Subcutaneous abdominal adipose tissue (tissue), 5 donors: Measurements from ENCODE around the gene NME1.

Experiments used
- H3K27ac ChIP-seq: one replicate; pipeline ENCODE4 v1.7.0; 2013; ENCODE audit warnings: low read depth, mild to moderate bottlenecking, inconsistent platforms, low read length, moderate library complexity
- H3K27me3 ChIP-seq, 5 donors: one replicate each; pipeline ENCODE4 v1.7.0; 2013; ENCODE audit warnings: low read length in 5 of 5, inconsistent platforms in 1 of 5; ENCODE audit not compliant: control insufficient read depth in 5 of 5, insufficient read depth in 4 of 5
- H3K36me3 ChIP-seq, 5 donors: one replicate each; pipeline ENCODE4 v1.7.0; 2013; ENCODE audit warnings: low read length in 5 of 5; ENCODE audit not compliant: control insufficient read depth in 5 of 5, insufficient read depth in 5 of 5
- H3K4me1 ChIP-seq, 5 donors: one replicate each; pipeline ENCODE4 v1.7.0; 2013; ENCODE audit warnings: low read length in 5 of 5, mild to moderate bottlenecking in 3 of 5, moderate library complexity in 1 of 5; ENCODE audit not compliant: control insufficient read depth in 5 of 5, insufficient read depth in 5 of 5
- H3K4me3 ChIP-seq, 5 donors: one replicate each; pipeline ENCODE4 v1.7.0; 2013; ENCODE audit warnings: low read length in 5 of 5, low read depth in 1 of 5
- H3K9ac ChIP-seq, 5 donors: one replicate each; pipeline ENCODE4 v1.7.0; 2013; ENCODE audit warnings: low read length in 5 of 5, mild to moderate bottlenecking in 4 of 5, moderate library complexity in 3 of 5
- H3K9me3 ChIP-seq, 5 donors: one replicate each; pipeline ENCODE4 v1.7.0; 2013; ENCODE audit warnings: low read length in 5 of 5; ENCODE audit not compliant: control insufficient read depth in 5 of 5
- donor health status: healthy.
- donor health status: healthy.
- donor health status: healthy.
- donor health status: healthy.
- donor health status: healthy.

The NME1 gene

GRCh38 chr17:51147650-51148049 is 5.7 kb upstream of the NME1 start:
- H3K4me1 ChIP-seq = peaks cover 0 to 3% (median 1%) of the 10 kb centered on the region in 5 donors
- no peaks in the 10 kb centered on the region for H3K36me3 ChIP-seq
- no peaks in the 10 kb centered on the region for H3K27me3 ChIP-seq
- no peak overlapping the region for H3K4me3 ChIP-seq
- no peaks in the 10 kb centered on the region for H3K9me3 ChIP-seq
- H3K27ac ChIP-seq = no peak overlapping the region
- H3K9ac ChIP-seq = no peak overlapping the region

DNA sequence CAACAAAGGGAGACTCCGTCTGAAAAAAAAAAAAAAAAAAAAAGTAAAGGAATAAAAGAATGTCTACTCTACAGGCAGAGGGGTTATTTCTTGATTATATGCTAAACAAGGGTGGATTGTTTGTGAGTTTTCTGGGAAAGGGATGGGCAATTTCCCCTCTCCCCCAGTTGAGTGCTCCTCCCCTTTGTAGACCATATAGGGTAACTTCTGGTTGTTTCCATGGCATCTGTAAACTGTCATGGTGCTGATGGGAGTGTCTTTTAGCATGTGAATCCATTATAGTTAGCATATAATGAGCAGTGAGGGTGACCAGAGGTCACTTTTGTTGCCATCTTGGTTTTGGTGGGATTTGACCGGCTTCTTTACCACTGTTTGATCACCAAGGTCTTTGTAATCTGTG is 4.2 kb upstream of the NME1 start:
- peaks cover 2 to 15% (median 12%) of the 10 kb centered on the region in 5 donors for H3K4me1 ChIP-seq
- no peak overlapping the region for H3K9ac ChIP-seq
- no peaks in the 10 kb centered on the region for H3K27me3 ChIP-seq
- no peak overlapping the region for H3K4me3 ChIP-seq
- no peaks in the 10 kb centered on the region for H3K36me3 ChIP-seq
- no peaks in the 10 kb centered on the region for H3K9me3 ChIP-seq
- H3K27ac ChIP-seq = no peak overlapping the region

DNA sequence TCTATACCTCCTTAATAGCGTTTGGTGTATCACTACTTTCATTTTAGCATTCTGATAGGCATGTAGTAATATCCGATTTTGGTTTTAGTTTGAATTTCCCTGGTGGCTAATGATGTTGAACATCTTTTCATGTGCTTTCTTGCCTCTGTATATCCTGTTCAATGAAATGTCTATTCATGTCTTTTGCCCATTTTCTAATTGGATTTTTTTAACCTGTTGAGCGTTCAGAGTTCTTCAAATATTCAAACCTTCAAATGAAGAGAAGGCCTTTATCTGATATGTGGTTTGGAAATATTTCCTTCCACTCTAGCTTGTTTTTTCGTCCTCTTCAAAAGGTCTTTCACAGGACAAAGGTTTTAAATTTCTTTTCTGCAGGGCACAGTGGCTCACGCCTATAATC is 2.4 kb upstream of the NME1 start:
- no peaks in the 10 kb centered on the region for H3K27me3 ChIP-seq
- H3K9me3 ChIP-seq = no peaks in the 10 kb centered on the region
- H3K4me1 ChIP-seq = peaks cover 2 to 22% (median 19%) of the 10 kb centered on the region in 5 donors
- H3K36me3 ChIP-seq = no peaks in the 10 kb centered on the region
- H3K9ac ChIP-seq = no peak overlapping the region
- H3K4me3 ChIP-seq = no peak overlapping the region
- no peak overlapping the region for H3K27ac ChIP-seq

- Histone ChIP-seq H3K36me3 (peaks cover 0 to 4% (median 0%) of the 10 kb centered on the region in 5 donors), H3K4me1 (peaks cover 2 to 22% (median 19%) of the 10 kb centered on the region in 5 donors), H3K9ac (peak overlapping the region; percentile 35 to 92 (median 78)), H3K9me3 (no peaks in the 10 kb centered on the region), H3K27me3 (no peaks in the 10 kb centered on the region), H3K4me3 (peak overlapping the region; percentile 57 to 97 (median 69)), H3K27ac (peak overlapping the region; percentile 97)
Measured at GRCh38 chr17:51152766-51153209, 571 bp upstream of the NME1 start.

DNA sequence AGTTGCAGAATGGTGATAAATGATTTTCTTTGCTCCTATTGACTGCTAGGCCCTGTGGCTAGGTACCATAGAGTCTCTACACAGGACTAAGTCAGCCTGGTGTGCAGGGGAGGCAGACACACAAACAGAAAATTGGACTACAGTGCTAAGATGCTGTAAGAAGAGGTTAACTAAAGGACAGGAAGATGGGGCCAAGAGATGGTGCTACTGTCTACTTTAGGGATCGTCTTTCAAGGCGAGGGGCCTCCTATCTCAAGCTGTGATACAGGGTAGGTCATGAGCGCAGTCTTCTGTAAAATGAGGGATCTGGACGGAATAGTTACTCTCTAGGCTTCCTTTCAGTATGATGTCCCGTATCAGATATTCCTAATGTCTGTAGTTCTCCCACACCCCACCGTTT is 817 bp downstream of the NME1 start:
- peaks cover 2 to 22% (median 19%) of the 10 kb centered on the region in 5 donors for H3K4me1 ChIP-seq
- peak overlapping the region; percentile 55 to 90 (median 73) for H3K9ac ChIP-seq
- H3K27ac ChIP-seq = no peak overlapping the region
- no peaks in the 10 kb centered on the region for H3K9me3 ChIP-seq
- H3K27me3 ChIP-seq = no peaks in the 10 kb centered on the region
- H3K36me3 ChIP-seq = peaks cover 0 to 9% (median 2%) of the 10 kb centered on the region in 5 donors
- peak overlapping the region; percentile 80 to 97 (median 89) for H3K4me3 ChIP-seq

- Histone ChIP-seq H3K9ac (no peak overlapping the region), H3K9me3 (no peaks in the 10 kb centered on the region)
Measured at GRCh38 chr17:51155416-51155815, 2.1 kb downstream of the NME1 start.

DNA sequence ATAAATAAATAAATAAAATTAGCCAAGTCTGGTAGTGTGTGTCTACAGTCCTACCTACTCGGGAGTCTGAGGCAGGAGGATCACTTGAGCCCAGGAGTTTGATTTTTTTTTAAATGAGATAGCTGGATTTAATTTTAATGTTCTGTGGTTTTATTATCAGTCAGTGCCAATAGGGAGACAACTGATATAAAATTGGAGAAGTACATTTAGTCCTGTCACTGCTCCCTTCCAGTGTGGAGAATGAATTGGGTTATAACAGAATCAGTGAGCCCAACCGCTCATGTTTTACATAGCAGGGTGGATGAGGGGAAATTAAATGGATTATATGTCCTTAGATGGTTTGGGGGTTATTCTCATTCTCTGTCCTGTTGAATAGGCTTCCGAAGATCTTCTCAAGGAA is 6.2 kb downstream of the NME1 start:
- H3K4me1 ChIP-seq = peaks cover 0 to 4% (median 2%) of the 10 kb centered on the region in 5 donors
- no peak overlapping the region for H3K9ac ChIP-seq
- no peak overlapping the region for H3K27ac ChIP-seq
- H3K36me3 ChIP-seq = peaks cover 5 to 32% (median 23%) of the 10 kb centered on the region in 5 donors
- no peaks in the 10 kb centered on the region for H3K27me3 ChIP-seq
- no peaks in the 10 kb centered on the region for H3K9me3 ChIP-seq
- H3K4me3 ChIP-seq = no peak overlapping the region

More at GRCh38 chr17:51155416-51155815, 2.1 kb downstream of the NME1 start:
- H3K4me1 ChIP-seq = peaks cover 2 to 22% (median 19%) of the 10 kb centered on the region in 5 donors
- no peak overlapping the region for H3K4me3 ChIP-seq
- H3K27me3 ChIP-seq = no peaks in the 10 kb centered on the region
- H3K27ac ChIP-seq = no peak overlapping the region
- H3K36me3 ChIP-seq = peaks cover 0 to 16% (median 8%) of the 10 kb centered on the region in 5 donors

DNA sequence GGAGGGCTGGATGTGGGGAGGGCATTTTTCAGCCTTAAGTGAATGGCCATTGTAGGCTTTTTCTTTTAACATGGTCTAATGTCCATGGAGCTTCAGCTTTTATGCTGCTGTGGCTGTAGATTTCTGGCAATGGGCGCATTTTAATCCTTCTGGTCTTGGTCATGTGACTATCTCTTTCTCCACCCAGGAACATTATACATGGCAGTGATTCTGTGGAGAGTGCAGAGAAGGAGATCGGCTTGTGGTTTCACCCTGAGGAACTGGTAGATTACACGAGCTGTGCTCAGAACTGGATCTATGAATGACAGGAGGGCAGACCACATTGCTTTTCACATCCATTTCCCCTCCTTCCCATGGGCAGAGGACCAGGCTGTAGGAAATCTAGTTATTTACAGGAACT is 8.2 kb downstream of the NME1 start:
- Histone ChIP-seq H3K27me3 (no peaks in the 10 kb centered on the region), H3K9ac (no peak overlapping the region), H3K36me3 (peaks cover 5 to 32% (median 23%) of the 10 kb centered on the region in 5 donors), H3K27ac (no peak overlapping the region), H3K9me3 (no peaks in the 10 kb centered on the region), H3K4me3 (no peak overlapping the region), H3K4me1 (peaks cover 3 to 10% (median 8%) of the 10 kb centered on the region in 5 donors)

GRCh38 chr17:51164911-51165679 is 11.7 kb downstream of the NME1 start:
- H3K27ac ChIP-seq = peak overlapping the region; percentile 89
- no peaks in the 10 kb centered on the region for H3K9me3 ChIP-seq
- peak overlapping the region in 3 of 5 donors; percentile 89 to 96 (median 89) for H3K9ac ChIP-seq

DNA sequence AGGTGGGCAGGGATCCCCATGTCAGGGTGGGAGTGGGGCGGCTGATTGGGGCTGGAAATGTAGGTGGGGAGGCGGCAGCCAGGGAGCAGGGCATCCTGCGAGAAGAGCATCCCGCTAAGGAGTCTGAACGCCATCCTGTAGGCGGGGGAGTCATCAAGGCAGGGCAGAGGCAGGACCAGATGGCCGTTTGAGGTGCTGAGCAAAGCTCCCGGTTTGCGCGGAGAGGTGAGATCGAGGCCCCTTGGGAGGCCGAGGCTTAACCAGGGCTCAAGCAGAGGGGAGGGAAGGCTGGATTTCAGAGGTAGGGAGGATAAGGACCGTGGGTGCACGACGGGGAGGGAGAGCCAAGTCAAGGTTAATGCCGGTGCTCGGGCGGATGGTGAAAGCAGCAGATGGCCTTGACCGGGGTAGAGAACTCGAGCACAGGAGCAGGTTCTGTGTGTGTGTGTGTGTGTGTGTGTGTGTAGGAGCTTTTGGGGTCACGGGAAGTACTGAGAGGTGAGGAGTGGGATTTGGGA is 12.4 kb downstream of the NME1 start:
- peak overlapping the region; percentile 51 to 96 (median 89) for H3K9ac ChIP-seq
- H3K9me3 ChIP-seq = no peaks in the 10 kb centered on the region
- H3K27ac ChIP-seq = peak overlapping the region; percentile 89
- H3K36me3 ChIP-seq = peaks cover 6 to 41% (median 38%) of the 10 kb centered on the region in 5 donors
- peak overlapping the region; percentile 73 to 99 (median 91) for H3K4me3 ChIP-seq
- H3K27me3 ChIP-seq = no peaks in the 10 kb centered on the region
- H3K4me1 ChIP-seq = peaks cover 3 to 19% (median 18%) of the 10 kb centered on the region in 5 donors

More at GRCh38 chr17:51164911-51165679, 11.7 kb downstream of the NME1 start:
- H3K4me1 ChIP-seq = peaks cover 3 to 19% (median 18%) of the 10 kb centered on the region in 5 donors
- no peaks in the 10 kb centered on the region for H3K27me3 ChIP-seq
- peaks cover 5 to 41% (median 34%) of the 10 kb centered on the region in 5 donors for H3K36me3 ChIP-seq
- H3K4me3 ChIP-seq = peak overlapping the region; percentile 73 to 99 (median 91)
